ENCODE results near the gene ZNF329. TPM values are rescaled to one million over a fixed set of nuclear protein-coding genes. Genes with fewer than 3 reads are reported as not detected.

The ZNF329 gene
- 2.6 to 3.4 TPM (median 3.0 TPM) in 5 replicates for total RNA-seq (2022; extraction: Qiagen RNA extraction; ENCODE audit: low read depth)

GRCh38 chr19:58150328-58150921 is at the start of gene ZNF329:
Gene ZNF329 (minus strand): TSS chr19:58150789. CDS start chr19:58129503, 21,286 bp downstream.

GRCh38 chr19:58182989-58183816 is 32.6 kb upstream of the ZNF329 start, which contains the start of gene ZNF274:
Gene ZNF274 (plus strand): TSS chr19:58183061. CDS start chr19:58183966, 905 bp downstream.

GRCh38 chr19:58097781-58098681 is 52.6 kb downstream of the ZNF329 start, which contains the start of gene ZSCAN18:
Gene ZSCAN18 (minus strand): TSS chr19:58098231. CDS start chr19:58090267, 7,964 bp downstream.

Other genes with a start within 250 kb of the ZNF329 start
- 2.5 to 4.8 TPM (median 4.1 TPM) in 5 replicates for gene ZNF417, start 234.2 kb downstream of the ZNF329 start, total RNA-seq (2022; extraction: Qiagen RNA extraction; ENCODE audit: low read depth)
- 0.74 to 1.7 TPM (median 0.82 TPM) in 5 replicates for gene ZNF418, start 215.4 kb downstream of the ZNF329 start, total RNA-seq (2022; extraction: Qiagen RNA extraction; ENCODE audit: low read depth)
- gene ZNF256, start 203.1 kb downstream of the ZNF329 start, total RNA-seq (2022; extraction: Qiagen RNA extraction; ENCODE audit: low read depth), result 1.2 to 1.8 TPM (median 1.3 TPM) in 5 replicates
- gene C19orf18, start 176.3 kb downstream of the ZNF329 start, total RNA-seq (2022; extraction: Qiagen RNA extraction; ENCODE audit: low read depth), result 0.15 TPM in 1 of 5 replicates, not detected in the others
- gene ZNF606, start 148.0 kb downstream of the ZNF329 start, total RNA-seq (2022; extraction: Qiagen RNA extraction; ENCODE audit: low read depth), result 1.3 to 3.0 TPM (median 2.7 TPM) in 5 replicates
- gene ZSCAN1, start 116.8 kb downstream of the ZNF329 start, total RNA-seq (2022; extraction: Qiagen RNA extraction; ENCODE audit: low read depth), result not detected in 5 replicates
- not detected in 5 replicates for gene ZNF135, start 91.5 kb downstream of the ZNF329 start, total RNA-seq (2022; extraction: Qiagen RNA extraction; ENCODE audit: low read depth)
- 2.2 to 2.8 TPM (median 2.3 TPM) in 5 replicates for gene ZSCAN18, start 52.6 kb downstream of the ZNF329 start, total RNA-seq (2022; extraction: Qiagen RNA extraction; ENCODE audit: low read depth)
- gene ZNF274, start 32.3 kb upstream of the ZNF329 start, total RNA-seq (2022; extraction: Qiagen RNA extraction; ENCODE audit: low read depth), result 11.6 to 15.7 TPM (median 13.2 TPM) in 5 replicates
- gene ZNF544, start 78.1 kb upstream of the ZNF329 start, total RNA-seq (2022; extraction: Qiagen RNA extraction; ENCODE audit: low read depth), result 16.8 to 28.0 TPM (median 18.4 TPM) in 5 replicates
- gene ZNF8, start 128.2 kb upstream of the ZNF329 start, total RNA-seq (2022; extraction: Qiagen RNA extraction; ENCODE audit: low read depth), result 0.92 to 1.4 TPM (median 1.2 TPM) in 5 replicates
- 89.1 to 120 TPM (median 93.3 TPM) in 5 replicates for gene ERVK3-1, start 154.6 kb upstream of the ZNF329 start, total RNA-seq (2022; extraction: Qiagen RNA extraction; ENCODE audit: low read depth)
- 2.4 to 3.0 TPM (median 2.6 TPM) in 5 replicates for gene ZSCAN22, start 176.2 kb upstream of the ZNF329 start, total RNA-seq (2022; extraction: Qiagen RNA extraction; ENCODE audit: low read depth)
- 8.1 to 17.1 TPM (median 13.2 TPM) in 5 replicates for gene A1BG, start 202.7 kb upstream of the ZNF329 start, total RNA-seq (2022; extraction: Qiagen RNA extraction; ENCODE audit: low read depth)
- gene ZNF497, start 212.0 kb upstream of the ZNF329 start, total RNA-seq (2022; extraction: Qiagen RNA extraction; ENCODE audit: low read depth), result 0.80 to 1.8 TPM (median 1.5 TPM) in 5 replicates
- gene ZNF837, start 230.2 kb upstream of the ZNF329 start, total RNA-seq (2022; extraction: Qiagen RNA extraction; ENCODE audit: low read depth), result 0.79 to 1.8 TPM (median 1.5 TPM) in 5 replicates
- gene RPS5, start 236.5 kb upstream of the ZNF329 start, total RNA-seq (2022; extraction: Qiagen RNA extraction; ENCODE audit: low read depth), result 2,154 to 2,606 TPM (median 2,462 TPM) in 5 replicates
- 0.23 to 0.63 TPM (median 0.27 TPM) in 3 of 5 replicates, not detected in the others for gene RNF225, start 244.9 kb upstream of the ZNF329 start, total RNA-seq (2022; extraction: Qiagen RNA extraction; ENCODE audit: low read depth)